Testis (tissue), 3 donors: Measurements from ENCODE around the gene PCNX1. TPM values are rescaled to one million over a fixed set of nuclear protein-coding genes. Genes with fewer than 3 reads are reported as not detected.

Source experiments
- DNase-seq: peaks from one replicate; pipeline ENCODE4 v3.0.0-alpha.2; 2019
- H3K27ac ChIP-seq, 2 donors: fragments of 200-600 bp; sonication (generic); one replicate each; pipeline ENCODE4 v1.5.1; 2019
- H3K27me3 ChIP-seq: fragments of 200-600 bp; sonication (generic); one replicate; pipeline ENCODE4 v1.5.1; 2019
- H3K36me3 ChIP-seq: fragments of 200-600 bp; sonication (generic); one replicate; pipeline ENCODE4 v1.5.1; 2017; ENCODE audit warnings: low read depth; ENCODE audit errors: missing control alignments
- H3K4me1 ChIP-seq: fragments of 200-600 bp; sonication (generic); one replicate; pipeline ENCODE4 v1.5.1; 2019
- H3K4me3 ChIP-seq, 2 donors: fragments of 200-600 bp; sonication (generic); one replicate each; pipeline ENCODE4 v1.5.1; 2017 to 2019
- H3K9me3 ChIP-seq: fragments of 200-600 bp; sonication (generic); one replicate; pipeline ENCODE4 v1.5.1; 2017
- CTCF ChIP-seq, 3 experiments: fragments of 450-650 bp in 2 of 3; fragments of 200-600 bp in 1 of 3; sonication (generic) in 1 of 3; IDR thresholded peaks; one replicate each; pipeline ENCODE4 v1.5.1; 2016 to 2019; ENCODE audit warnings: antibody characterized with exemption in 3 of 3, mild to moderate bottlenecking in 2 of 3, moderate library complexity in 1 of 3
- POLR2A ChIP-seq: fragments of 450-650 bp; IDR thresholded peaks from one replicate; pipeline ENCODE4 v1.6.1; 2017; ENCODE audit warnings: antibody characterized with exemption, mild to moderate bottlenecking, moderate library complexity
- WGBS, 2 donors: methylation state at CpG; one replicate each; pipeline ENCODE4 v1.1.5; 2018; 5-methylcytosine and 5-hydroxymethylcytosine counted together
- intact Hi-C: fragments of 100-400 bp; cut with DNase I; formaldehyde crosslinking; loops from one replicate; pipeline ENCODE4 v1.15.1; 2023; ENCODE audit warnings: low total_unique reads
- polyA plus RNA-seq: library from polyadenylated mRNA; stranded (reverse); fragments of 350-450 nt; fragmentation: Illumina TruSeq; extraction: RNeasy Lipid Tissue Mini Kit (QIAGEN cat#74804); gene quantifications from one replicate; pipeline ENCODE4 v1.2.3, GENCODE V29; 2014; ENCODE audit warnings: low read depth, low replicate concordance; ENCODE audit not compliant: insufficient read depth
- total RNA-seq, 2 donors: library from RNA; depleted of rRNA; stranded (reverse); fragments of >200 nt; gene quantifications; one replicate each; pipeline ENCODE4 v1.2.3, GENCODE V29; 2016

PCNX1 gene
- total and polyA plus RNA-seq, 3 donors from 2014 or later = 70.9 to 123 (median 105) TPM

DNA sequence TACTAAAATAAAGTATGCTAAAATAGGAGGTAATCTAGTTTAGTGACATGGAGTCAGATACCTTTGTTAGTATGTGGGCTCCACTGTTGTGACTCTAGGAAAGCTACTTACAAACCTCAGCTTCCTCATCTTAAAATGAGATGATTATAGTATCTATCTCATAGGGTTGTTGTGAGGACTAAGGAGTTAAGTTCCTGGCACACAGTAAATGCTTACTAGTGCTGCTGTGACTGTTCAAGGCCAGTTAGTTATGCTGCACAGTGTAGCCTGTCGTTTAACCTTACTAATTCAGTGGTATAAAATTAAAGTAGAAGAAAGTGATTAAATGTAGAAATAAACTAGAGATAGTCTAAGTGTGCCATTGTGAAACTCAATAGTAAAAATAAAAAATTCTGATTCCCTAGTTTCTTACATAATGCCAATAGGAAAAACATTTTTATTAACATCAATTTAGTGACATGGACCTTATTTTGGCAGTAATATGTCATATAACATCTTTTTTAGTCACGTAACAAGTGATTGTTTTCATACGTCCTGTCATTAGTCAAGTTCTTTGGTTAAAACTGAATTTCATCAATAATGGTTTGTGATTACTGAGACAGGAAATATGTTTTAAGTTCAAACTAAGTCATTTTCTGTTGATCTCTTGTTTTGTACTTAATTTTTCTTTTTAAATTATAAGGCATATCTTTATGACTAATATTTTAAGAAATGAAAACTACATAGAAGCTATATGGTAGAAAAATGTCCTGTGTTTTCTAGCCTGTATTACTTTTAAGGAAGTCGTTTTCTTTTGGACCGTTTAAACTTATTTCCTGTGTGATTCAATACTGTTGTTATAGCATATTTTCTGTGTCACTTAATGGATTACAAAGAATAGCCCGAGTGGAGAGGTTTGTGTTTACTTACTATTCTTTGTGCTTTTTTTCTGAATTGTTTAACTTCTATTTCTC is 74.0 kb downstream of the PCNX1 start:
- intact Hi-C loops = no loop called here
- Histone ChIP-seq H3K4me3 (no peak overlapping the region), H3K4me1 (peaks cover 6% of the 10 kb centered on the region), H3K36me3 (no peaks in the 10 kb centered on the region), H3K27me3 (no peaks in the 10 kb centered on the region), H3K9me3 (no peaks in the 10 kb centered on the region), H3K27ac (no peak overlapping the region)
- no peak for DNase-seq
- no peak for TF ChIP-seq CTCF (IDR thresholded peaks at IDR 0.05)
- TF ChIP-seq POLR2A = no peak
- WGBS, 2 donors = 50 to 59% methylated on average over 6 of the region's 6 CpGs

GRCh38 chr14:70982200-70982599 is 74.9 kb downstream of the PCNX1 start:
- intact Hi-C loops = no loop called here
- no peak overlapping the region for H3K27ac ChIP-seq

GRCh38 chr14:70987041-70987440 is 79.8 kb downstream of the PCNX1 start:
- Histone ChIP-seq H3K27ac (no peak overlapping the region), H3K36me3 (no peaks in the 10 kb centered on the region), H3K27me3 (no peaks in the 10 kb centered on the region), H3K4me3 (no peak overlapping the region), H3K9me3 (no peaks in the 10 kb centered on the region), H3K4me1 (peaks cover 6% of the 10 kb centered on the region)
- WGBS, 2 donors = 66 to 79% methylated on average over 1 of the region's 1 CpG
- no peak for DNase-seq
- intact Hi-C loops = no loop called here
- TF ChIP-seq CTCF (IDR thresholded peaks at IDR 0.05) (no peak), POLR2A (no peak)

More at GRCh38 chr14:70982200-70982599, 74.9 kb downstream of the PCNX1 start:
- Histone ChIP-seq H3K27me3 (no peaks in the 10 kb centered on the region), H3K4me3 (no peak overlapping the region), H3K4me1 (peaks cover 7% of the 10 kb centered on the region), H3K9me3 (no peaks in the 10 kb centered on the region), H3K36me3 (no peaks in the 10 kb centered on the region)
- no peak for DNase-seq
- WGBS, 2 donors = 82 to 86% methylated on average over 1 of the region's 1 CpG
- no peak for TF ChIP-seq CTCF (IDR thresholded peaks at IDR 0.05)
- no peak for TF ChIP-seq POLR2A

DNA sequence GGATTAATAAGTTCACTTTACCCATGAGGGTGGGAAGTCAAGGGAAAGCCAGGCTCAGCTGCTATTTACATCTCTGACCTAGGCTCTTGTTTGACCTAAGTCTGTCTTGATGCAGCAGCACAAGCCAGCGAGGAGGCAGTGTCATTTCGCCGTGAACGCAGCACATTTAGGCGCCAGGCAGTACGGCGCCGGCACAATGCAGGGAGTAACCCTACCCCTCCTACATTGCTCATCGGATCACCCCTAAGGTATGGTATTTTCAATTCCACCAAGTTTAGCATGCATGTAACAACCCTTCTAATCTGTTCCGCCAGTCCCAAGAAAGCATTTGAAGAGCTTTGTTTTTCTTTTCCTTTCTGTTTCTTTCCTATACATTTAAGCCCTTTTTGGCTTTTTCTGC is 81.2 kb downstream of the PCNX1 start:
- intact Hi-C loops = no loop called here
- Histone ChIP-seq H3K4me3 (no peak overlapping the region), H3K4me1 (peaks cover 6% of the 10 kb centered on the region), H3K27me3 (no peaks in the 10 kb centered on the region), H3K27ac (no peak overlapping the region), H3K36me3 (no peaks in the 10 kb centered on the region), H3K9me3 (no peaks in the 10 kb centered on the region)
- 77 to 79% methylated on average over 10 of the region's 10 CpGs for WGBS, 2 donors
- TF ChIP-seq CTCF (IDR thresholded peaks at IDR 0.05) (no peak), POLR2A (no peak)
- DNase-seq = no peak

DNA sequence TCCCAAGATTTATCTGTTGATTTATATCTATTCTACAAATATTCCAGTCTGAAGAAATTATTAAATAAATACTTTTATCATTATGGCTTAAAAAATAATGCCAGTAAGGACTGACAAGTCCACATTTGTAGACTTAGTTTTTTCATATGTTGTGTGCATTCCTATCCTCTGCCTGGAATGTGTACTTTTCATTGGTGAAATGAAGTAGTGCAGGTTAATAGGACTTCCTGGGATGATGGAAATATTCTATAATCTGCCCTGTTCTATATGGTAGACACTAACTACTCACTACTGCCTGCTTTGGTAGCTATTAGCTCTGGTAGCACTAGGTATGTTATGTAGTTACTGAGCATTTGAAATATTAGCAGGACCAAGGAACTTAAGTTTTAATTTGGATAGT is 86.7 kb downstream of the PCNX1 start:
- DNase-seq = no peak
- intact Hi-C loops = no loop called here
- Histone ChIP-seq H3K4me3 (no peak overlapping the region), H3K9me3 (no peaks in the 10 kb centered on the region), H3K36me3 (no peaks in the 10 kb centered on the region), H3K27ac (no peak overlapping the region), H3K27me3 (no peaks in the 10 kb centered on the region), H3K4me1 (no peaks in the 10 kb centered on the region)
- TF ChIP-seq CTCF (IDR thresholded peaks at IDR 0.05) = no peak
- TF ChIP-seq POLR2A = no peak
